Activated CD4-positive, CD25-positive, alpha-beta regulatory T cell treated with anti-CD3 and anti-CD28 coated beads, Interleukin-2, amount 50 U/mL, for 16 hours (primary cell): Measurements from ENCODE around the gene PARD6B.

ENCODE experiments used
- DNase-seq: peaks from one replicate; pipeline ENCODE4 v3.0.0-alpha.2; 2020; ENCODE audit warnings: low read depth, low spot score

Gene PARD6B

GRCh38 chr20:50724112-50724725 is 7.2 kb upstream of the PARD6B start:
- DNase-seq, result no peak

DNA sequence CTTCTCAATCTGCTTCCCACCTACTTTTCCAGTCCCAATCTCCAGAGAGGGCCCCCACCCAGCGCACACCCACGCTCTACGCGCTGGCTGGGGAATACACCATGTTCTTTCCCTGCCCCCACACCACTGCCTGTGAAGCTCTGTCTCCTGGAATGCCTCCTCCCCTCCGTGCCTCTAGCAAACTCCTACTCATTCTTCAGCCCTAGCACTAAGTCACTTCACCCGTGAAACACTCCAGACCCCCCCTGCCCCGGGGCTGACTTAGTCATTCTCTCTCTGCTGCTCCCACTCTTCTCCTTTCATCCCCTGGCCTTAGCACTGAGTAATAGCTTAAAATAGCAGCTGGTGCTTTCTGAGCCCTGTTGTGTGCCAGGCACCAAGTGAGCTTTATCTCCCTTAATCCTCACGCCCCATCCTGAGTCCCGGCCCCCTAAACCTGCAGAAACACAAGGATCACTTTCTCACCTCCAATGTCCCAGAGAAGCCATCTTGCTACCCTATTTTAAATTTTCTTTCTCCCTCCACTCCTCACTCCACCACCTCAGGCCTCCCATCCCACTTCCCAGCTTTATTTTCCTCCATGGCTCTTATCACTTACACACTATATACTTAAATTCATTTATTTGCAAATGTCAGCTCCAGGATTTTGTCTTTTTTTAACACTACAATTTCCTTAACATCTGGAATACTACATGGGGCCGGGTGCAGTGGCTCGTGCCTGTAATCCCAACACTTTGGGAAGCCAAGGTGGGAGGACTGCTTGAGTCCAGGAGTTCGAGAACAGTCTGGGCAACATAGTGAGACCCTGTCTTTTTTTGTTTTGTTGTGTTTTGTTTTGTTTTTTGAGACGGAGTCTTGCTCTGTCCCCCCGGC is 6.3 kb upstream of the PARD6B start:
- peak; percentile 41 for DNase-seq

DNA sequence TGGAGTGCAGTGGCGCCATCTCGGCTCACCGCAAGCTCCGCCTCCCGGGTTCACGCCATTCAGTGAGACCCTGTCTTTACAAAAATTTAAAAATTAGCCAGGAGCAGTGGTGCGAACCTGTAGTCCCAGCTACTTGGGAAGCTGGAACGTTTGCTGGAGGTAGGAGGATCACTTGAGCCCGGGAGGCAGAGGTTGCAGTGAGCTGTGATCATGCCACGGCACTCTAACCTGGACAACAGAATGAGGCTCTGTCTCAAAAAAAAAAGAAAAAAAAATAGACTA is 5.7 kb upstream of the PARD6B start:
- no peak for DNase-seq

DNA sequence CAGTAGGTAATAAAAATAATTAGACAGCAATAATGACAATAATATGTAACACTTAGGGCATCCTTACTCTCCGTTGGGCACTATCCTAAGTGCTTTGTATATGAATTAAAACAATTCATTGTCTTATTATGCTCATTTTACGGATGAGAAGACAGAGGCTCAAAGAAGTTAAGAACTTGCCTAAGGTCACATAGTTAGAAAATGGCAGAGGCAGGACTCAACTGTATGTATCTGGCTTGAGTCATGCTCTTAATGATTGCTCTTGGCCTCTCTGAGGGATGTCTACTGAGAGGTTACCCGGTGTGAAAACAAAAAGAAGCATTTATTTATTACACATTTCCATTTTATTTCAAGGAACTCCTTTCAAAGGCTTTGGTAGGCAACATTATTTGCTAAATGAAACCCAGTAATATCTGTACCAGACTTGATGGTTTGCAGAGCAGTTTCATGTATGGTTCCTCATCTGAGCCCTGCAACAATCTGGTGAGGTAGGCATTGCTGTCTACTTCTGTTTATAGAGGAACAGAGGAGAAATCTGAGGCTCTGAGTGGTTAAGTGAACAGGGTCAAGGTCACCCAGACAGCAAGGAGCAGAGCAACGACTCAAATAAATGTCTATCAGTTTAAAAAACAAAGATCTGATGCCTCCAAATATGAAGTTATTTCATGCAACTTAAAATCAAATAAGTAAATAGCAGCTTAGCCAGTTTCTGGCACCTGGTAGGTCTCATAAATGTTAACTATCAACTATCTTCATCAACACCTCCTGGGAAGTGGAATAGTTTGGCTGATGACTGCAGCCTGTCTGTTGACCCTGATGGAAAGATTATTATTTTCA is 4.2 kb upstream of the PARD6B start:
- DNase-seq, result no peak

- no peak for DNase-seq
These were observed 3.4 kb upstream of the PARD6B start for GRCh38 chr20:50727792-50728485.

DNA sequence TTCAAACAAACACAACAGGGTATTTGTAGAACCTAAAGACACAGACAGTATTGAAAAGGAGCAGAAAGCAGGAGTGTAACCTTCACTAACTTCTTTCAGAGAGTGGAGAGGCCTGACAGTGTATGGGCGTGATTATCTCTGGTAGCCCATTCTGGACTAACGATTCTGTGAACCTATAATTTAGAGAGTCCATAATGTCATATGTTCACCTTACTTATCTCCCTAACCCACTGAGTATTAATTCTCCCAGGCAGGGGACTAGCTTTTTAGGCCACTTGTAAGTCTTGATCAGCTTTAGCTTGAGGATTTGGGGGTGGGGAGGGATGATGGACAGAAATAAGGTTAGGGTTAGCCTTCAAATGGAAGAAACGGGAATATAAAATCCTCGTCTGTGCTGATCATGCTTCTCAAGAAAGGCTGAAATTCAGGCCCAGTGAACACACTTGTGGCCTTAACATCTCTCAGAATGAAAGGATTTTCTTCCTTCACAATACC is 2.8 kb upstream of the PARD6B start:
- no peak for DNase-seq

GRCh38 chr20:50728981-50729874 is 2.2 kb upstream of the PARD6B start:
- DNase-seq, result no peak

- no peak for DNase-seq
These were observed 1.2 kb upstream of the PARD6B start for GRCh38 chr20:50729901-50730764.

- no peak for DNase-seq
These were observed 670 bp upstream of the PARD6B start for GRCh38 chr20:50730765-50731054.

GRCh38 chr20:50731930-50732690 is 730 bp downstream of the PARD6B start:
- no peak for DNase-seq

- no peak for DNase-seq
These were observed 2.4 kb downstream of the PARD6B start for GRCh38 chr20:50733644-50734349.

GRCh38 chr20:50734730-50735679 is 3.6 kb downstream of the PARD6B start:
- no peak for DNase-seq

- DNase-seq, result no peak
These were observed 4.4 kb downstream of the PARD6B start for GRCh38 chr20:50735813-50736212.

DNA sequence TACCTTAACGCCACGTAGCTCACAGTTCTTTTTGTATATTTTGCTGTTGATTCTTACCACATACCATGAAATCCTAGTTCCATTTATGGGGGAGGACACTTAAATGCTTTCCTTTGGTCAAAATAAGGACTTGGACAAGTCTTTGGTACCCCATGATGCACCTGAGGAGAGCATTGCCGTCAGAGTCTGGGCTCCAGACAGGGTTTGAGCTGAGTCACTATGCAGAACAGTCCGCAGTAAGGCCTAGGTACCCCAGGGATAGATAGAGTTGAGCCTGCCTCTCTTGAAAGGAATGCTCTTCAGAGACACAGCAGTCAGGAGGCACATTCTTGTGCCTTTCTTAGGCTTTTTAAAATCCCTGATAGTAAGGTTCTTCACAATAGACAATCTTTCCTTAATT is 6.0 kb downstream of the PARD6B start:
- no peak for DNase-seq

DNA sequence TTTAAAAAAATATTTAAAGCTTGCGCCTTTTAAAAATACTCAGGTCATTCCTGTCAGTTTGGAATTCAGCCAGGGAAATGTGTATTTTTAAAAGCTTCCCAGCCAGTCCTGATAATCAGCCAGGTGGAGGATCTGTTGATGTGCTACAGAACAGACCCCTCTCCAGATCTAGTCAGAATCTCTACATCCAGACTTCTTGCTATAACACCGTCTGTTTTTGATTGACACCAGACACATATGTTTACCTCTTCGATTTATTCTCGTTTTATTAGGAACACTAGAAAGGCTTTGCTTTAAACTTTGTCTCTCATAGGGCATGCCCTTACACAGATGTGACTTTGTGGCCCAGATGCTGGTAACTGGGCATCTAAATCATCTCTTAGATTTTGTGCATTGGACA is 11.7 kb downstream of the PARD6B start:
- DNase-seq, result no peak

- DNase-seq, result no peak
These were observed 12.9 kb downstream of the PARD6B start for GRCh38 chr20:50744143-50744792.

GRCh38 chr20:50745634-50746137 is 14.3 kb downstream of the PARD6B start:
- DNase-seq, result no peak
